ENCODE results near the gene DUOX1. TPM values are rescaled to one million over a fixed set of nuclear protein-coding genes. Genes with fewer than 3 reads are reported as not detected.

The DUOX1 gene
- total and polyA plus RNA-seq, 2 of the 13 experiments (the other 11 are each of a cell fraction or from before 2014, with no cell fraction given): 0.03 TPM; not detected in 1

DNA sequence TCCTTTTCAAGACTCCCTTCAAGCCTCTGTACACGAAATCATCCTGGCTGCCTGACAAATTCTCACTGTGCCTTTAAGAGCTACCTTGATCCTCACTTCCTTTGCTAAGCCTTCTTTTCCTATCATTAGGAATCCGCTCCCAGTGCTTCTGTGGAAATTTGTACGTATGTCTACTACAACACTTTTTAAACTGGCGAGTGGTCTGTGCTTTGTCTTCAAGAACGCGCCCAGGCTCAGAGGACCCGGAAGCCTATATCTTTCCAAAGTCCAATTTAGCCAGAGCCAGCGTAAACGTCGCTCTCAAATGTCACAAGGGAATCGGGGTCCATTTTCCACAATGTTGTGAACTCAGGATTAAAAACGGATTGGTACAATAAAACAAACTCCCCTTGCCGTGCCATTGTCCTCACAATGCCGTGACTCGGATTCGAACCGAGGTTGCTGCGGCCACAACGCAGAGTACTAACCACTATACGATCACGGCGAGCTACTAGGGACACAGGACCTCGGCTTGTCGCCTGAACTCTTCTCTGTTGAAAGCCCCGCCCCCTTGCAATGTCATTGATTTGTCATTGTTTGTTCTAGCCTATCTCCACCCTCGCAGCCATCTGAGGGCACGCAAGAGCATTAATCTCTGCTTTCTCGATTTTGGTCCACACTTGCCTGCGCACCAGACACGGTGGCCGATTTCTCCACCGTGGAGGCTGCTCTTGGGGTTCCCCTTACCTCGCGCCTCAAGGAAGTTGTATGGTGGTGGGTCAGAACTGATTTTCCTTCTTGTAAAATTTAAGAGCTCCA lies 70.4 kb downstream of the DUOX1 start (continued):
- TF ChIP-seq AKNA (CRISPR knock-in tag; IDR thresholded peaks at IDR 0.05; ENCODE audit: borderline replicate concordance): no peak
- TF ChIP-seq ZNF704 (CRISPR knock-in tag; IDR thresholded peaks at IDR 0.05; ENCODE audit: borderline replicate concordance): no peak
- peak; percentile 77; the same call in 1 of the 2 replicates for TF ChIP-seq ZNF792 (CRISPR knock-in tag; IDR thresholded peaks at IDR 0.05)
- peak; percentile 56; the same call in 2 of the 3 replicates for TF ChIP-seq MXI1 (IDR thresholded peaks at IDR 0.05; ENCODE audit: borderline replicate concordance, low read depth, low read length)
- peak; percentile 29 for TF ChIP-seq ZNF619 (CRISPR knock-in tag; IDR thresholded peaks at IDR 0.05)
- TF ChIP-seq, protein P1, sequence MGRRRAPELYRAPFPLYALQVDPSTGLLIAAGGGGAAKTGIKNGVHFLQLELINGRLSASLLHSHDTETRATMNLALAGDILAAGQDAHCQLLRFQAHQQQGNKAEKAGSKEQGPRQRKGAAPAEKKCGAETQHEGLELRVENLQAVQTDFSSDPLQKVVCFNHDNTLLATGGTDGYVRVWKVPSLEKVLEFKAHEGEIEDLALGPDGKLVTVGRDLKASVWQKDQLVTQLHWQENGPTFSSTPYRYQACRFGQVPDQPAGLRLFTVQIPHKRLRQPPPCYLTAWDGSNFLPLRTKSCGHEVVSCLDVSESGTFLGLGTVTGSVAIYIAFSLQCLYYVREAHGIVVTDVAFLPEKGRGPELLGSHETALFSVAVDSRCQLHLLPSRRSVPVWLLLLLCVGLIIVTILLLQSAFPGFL (CRISPR knock-in tag; IDR thresholded peaks at IDR 0.05): no peak
- TF ChIP-seq ARID2 (CRISPR knock-in tag; IDR thresholded peaks at IDR 0.05; ENCODE audit: borderline replicate concordance): no peak
- no peak for TF ChIP-seq AGO1 (IDR thresholded peaks at IDR 0.05; ENCODE audit: low read depth, low read length, poor library complexity, severe bottlenecking)
- TF ChIP-seq ASH2L (IDR thresholded peaks at IDR 0.05; ENCODE audit: insufficient read length, low read depth, low read length): peak; percentile 90
- no peak for TF ChIP-seq NFKBIZ (CRISPR knock-in tag; IDR thresholded peaks at IDR 0.05)
- no peak for TF ChIP-seq GTF2F1 (IDR thresholded peaks at IDR 0.05; ENCODE audit: low read length)
- TF ChIP-seq MBNL3 (CRISPR knock-in tag; conservative IDR thresholded peaks at IDR 0.05): no peak
- TF ChIP-seq ZNF160 (CRISPR knock-in tag; IDR thresholded peaks at IDR 0.05): no peak
- peak; percentile 57; the same call in 1 of the 2 replicates for TF ChIP-seq KMT2B (CRISPR knock-in tag; IDR thresholded peaks at IDR 0.05)
- no peak for TF ChIP-seq RARG (CRISPR knock-in tag; IDR thresholded peaks at IDR 0.05; ENCODE audit: low read depth)
- TF ChIP-seq PATZ1 (CRISPR knock-in tag; IDR thresholded peaks at IDR 0.05): 0 out of 2 replicates have a peak, but pooled peaks have one; percentile 24
- TF ChIP-seq ZBTB38 (CRISPR knock-in tag; IDR thresholded peaks at IDR 0.05): no peak
- TF ChIP-seq, protein P2, sequence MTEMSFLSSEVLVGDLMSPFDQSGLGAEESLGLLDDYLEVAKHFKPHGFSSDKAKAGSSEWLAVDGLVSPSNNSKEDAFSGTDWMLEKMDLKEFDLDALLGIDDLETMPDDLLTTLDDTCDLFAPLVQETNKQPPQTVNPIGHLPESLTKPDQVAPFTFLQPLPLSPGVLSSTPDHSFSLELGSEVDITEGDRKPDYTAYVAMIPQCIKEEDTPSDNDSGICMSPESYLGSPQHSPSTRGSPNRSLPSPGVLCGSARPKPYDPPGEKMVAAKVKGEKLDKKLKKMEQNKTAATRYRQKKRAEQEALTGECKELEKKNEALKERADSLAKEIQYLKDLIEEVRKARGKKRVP (CRISPR knock-in tag; IDR thresholded peaks at IDR 0.05): peak in 1 of 2 experiments; percentile 28; a peak in 1 of 4 replicates
